Thoracic aorta (tissue), 2 donors: Measurements from ENCODE around the gene DNM2. TPM values are rescaled to one million over a fixed set of nuclear protein-coding genes. Genes with fewer than 3 reads are reported as not detected.

Experiments used
- ATAC-seq: fragments of 150-250 bp; one replicate; pipeline ENCODE4 v1.8.0; 2017; ENCODE audit warnings: low read depth; ENCODE audit not compliant: insufficient number of reproducible peaks, low FRiP score
- DNase-seq: peaks from one replicate; pipeline ENCODE4 v3.0.0-alpha.2; 2020; ENCODE audit warnings: low spot score
- H3K27ac ChIP-seq, 2 donors: fragments of 200-600 bp; sonication (generic); 1 replicate in 1 of 2; 2 replicates in 1 of 2; pipeline ENCODE4 v1.5.1; 2016; ENCODE audit warnings: mild to moderate bottlenecking in 2 of 2, moderate library complexity in 2 of 2
- H3K27me3 ChIP-seq: fragments of 200-600 bp; sonication (generic); replicated peaks from 2 replicates; pipeline ENCODE4 v1.6.0; 2016; ENCODE audit warnings: mild to moderate bottlenecking; ENCODE audit not compliant: insufficient read depth
- H3K36me3 ChIP-seq: fragments of 200-600 bp; sonication (generic); one replicate; pipeline ENCODE4 v1.5.1; 2016
- H3K4me1 ChIP-seq, 2 donors: fragments of 200-600 bp; sonication (generic); 1 replicate in 1 of 2; 2 replicates in 1 of 2; pipeline versions ENCODE4 v1.5.1 to v1.6.0; 2016; ENCODE audit warnings: low read depth in 2 of 2, mild to moderate bottlenecking in 1 of 2; ENCODE audit not compliant: control insufficient read depth in 1 of 2
- H3K4me3 ChIP-seq: fragments of 200-600 bp; sonication (generic); 2 replicates; pipeline ENCODE4 v1.5.1; 2016; ENCODE audit warnings: mild to moderate bottlenecking
- H3K9me3 ChIP-seq: fragments of 200-600 bp; sonication (generic); 2 replicates; pipeline ENCODE4 v1.5.1; 2016
- CTCF ChIP-seq: fragments of 200-600 bp; sonication (generic); IDR thresholded peaks from one replicate; pipeline ENCODE4 v1.5.1; 2019; ENCODE audit warnings: antibody characterized with exemption
- total RNA-seq, 2 donors: library from RNA; depleted of rRNA; stranded (reverse); fragments of >200 nt; gene quantifications; one replicate each; pipeline versions ENCODE4 v1.1.0 to v1.2.3, GENCODE V29; 2016

The DNM2 gene
- total RNA-seq, 2 donors from 2014 or later: 153 to 195 TPM

- H3K27me3 ChIP-seq: no peaks in the 10 kb centered on the region
- H3K27ac ChIP-seq: peak overlapping the region in 1 of 2 donors; percentile 16
- no peaks in the 10 kb centered on the region for H3K9me3 ChIP-seq
- H3K4me1 ChIP-seq: peaks cover 4 to 14% of the 10 kb centered on the region in 2 donors
- peaks cover 28% of the 10 kb centered on the region for H3K36me3 ChIP-seq
- DNase-seq: no peak
- no peak overlapping the region for H3K4me3 ChIP-seq
- no peak for ATAC-seq
- TF ChIP-seq CTCF: no peak
Observed at GRCh38 chr19:10809651-10810285, 91.9 kb downstream of the DNM2 start.

GRCh38 chr19:10811391-10812111, 93.7 kb downstream of the DNM2 start:
- H3K4me1 ChIP-seq: peaks cover 11 to 26% of the 10 kb centered on the region in 2 donors
- no peaks in the 10 kb centered on the region for H3K27me3 ChIP-seq
- no peak overlapping the region for H3K4me3 ChIP-seq
- TF ChIP-seq CTCF: no peak
- H3K27ac ChIP-seq: no peak overlapping the region
- DNase-seq (no peak), ATAC-seq (no peak)
- H3K9me3 ChIP-seq: no peaks in the 10 kb centered on the region
- H3K36me3 ChIP-seq: peaks cover 19% of the 10 kb centered on the region

- peaks cover 19% of the 10 kb centered on the region for H3K36me3 ChIP-seq
- ATAC-seq (no peak), DNase-seq (no peak)
- TF ChIP-seq CTCF: no peak
- no peaks in the 10 kb centered on the region for H3K9me3 ChIP-seq
- H3K27me3 ChIP-seq: no peaks in the 10 kb centered on the region
- no peak overlapping the region for H3K4me3 ChIP-seq
- H3K27ac ChIP-seq: peak overlapping the region in 1 of 2 donors; percentile 66
- H3K4me1 ChIP-seq: peaks cover 17 to 33% of the 10 kb centered on the region in 2 donors
Observed at GRCh38 chr19:10812196-10812595, 94.3 kb downstream of the DNM2 start.

GRCh38 chr19:10812902-10813404, 95.1 kb downstream of the DNM2 start:
- Histone ChIP-seq H3K27me3 (no peaks in the 10 kb centered on the region), H3K4me3 (no peak overlapping the region), H3K27ac (peak overlapping the region; percentile 40 to 66), H3K36me3 (peaks cover 19% of the 10 kb centered on the region), H3K4me1 (peaks cover 20 to 38% of the 10 kb centered on the region in 2 donors), H3K9me3 (no peaks in the 10 kb centered on the region)
- ATAC-seq: peak; percentile 53
- peak; percentile 40 for DNase-seq
- no peak for TF ChIP-seq CTCF

GRCh38 chr19:10815007-10815536, 97.2 kb downstream of the DNM2 start:
- Histone ChIP-seq H3K4me1 (peaks cover 25 to 47% of the 10 kb centered on the region in 2 donors), H3K9me3 (no peaks in the 10 kb centered on the region), H3K4me3 (no peak overlapping the region), H3K27me3 (no peaks in the 10 kb centered on the region), H3K27ac (peak overlapping the region; percentile 15 to 88), H3K36me3 (peaks cover 10% of the 10 kb centered on the region)
- ATAC-seq: no peak
- no peak for DNase-seq
- TF ChIP-seq CTCF: no peak
